PC-3 (cell line): ENCODE measurements around the gene ESYT2. TPM values are rescaled to one million over a fixed set of nuclear protein-coding genes. Genes with fewer than 3 reads are reported as not detected.

Source experiments
- ATAC-seq: fragments of 200-7000 bp; cut with Tn5 transposase; 2 replicates; pipeline ENCODE4 v1.9.1; 2020; ENCODE audit warnings: mild to moderate bottlenecking, moderate library complexity
- BruUV-seq: library from RNA; stranded (reverse); fragments of 400-500 nt; replicated peaks from 2 replicates; lab custom pipeline; 2021; lab: Mats Ljungman, UMichigan
- CTCF ChIA-PET: fragments of 300-600 bp; sonication (Branson Sonifier 250); formaldehyde crosslinking; loops from one replicate; lab custom pipeline; 2022; ENCODE audit warnings: antibody characterized with exemption; lab: Charles Lee
- POLR2A ChIA-PET: fragments of 300-600 bp; sonication (Branson Sonifier 250); formaldehyde crosslinking; loops from one replicate; lab custom pipeline; 2022; ENCODE audit warnings: antibody characterized with exemption; ENCODE audit not compliant: unreplicated experiment; lab: Charles Lee
- DNase-seq: peaks from one replicate; pipeline ENCODE4 v3.0.0-alpha.2; 2015
- H2AFZ ChIP-seq: fragments of 300-600 bp; sonication (generic); 2 replicates; pipeline ENCODE4 v1.6.0; 2016; ENCODE audit warnings: antibody characterized with exemption, low read length
- H3F3A ChIP-seq: fragments of 300-600 bp; sonication (generic); one replicate; pipeline ENCODE4 v1.6.0; 2017; ENCODE audit warnings: antibody characterized with exemption, low read length, control low read depth, mild to moderate bottlenecking; ENCODE audit not compliant: unreplicated experiment
- H3K27ac ChIP-seq: fragments of 300-600 bp; sonication (generic); 2 replicates; pipeline ENCODE4 v1.5.1; 2016; ENCODE audit warnings: mild to moderate bottlenecking, low read length
- H3K27me3 ChIP-seq: fragments of 300-600 bp; sonication (generic); 2 replicates; pipeline ENCODE4 v1.6.1; 2016; ENCODE audit warnings: low read length, mixed read lengths
- H3K36me3 ChIP-seq: fragments of 300-600 bp; sonication (generic); 2 replicates; pipeline ENCODE4 v1.6.1; 2016; ENCODE audit warnings: low read depth, mixed run types, low read length, mixed read lengths
- H3K4me1 ChIP-seq: fragments of 300-600 bp; sonication (generic); 2 replicates; pipeline ENCODE4 v1.5.1; 2016; ENCODE audit warnings: low read length; ENCODE audit not compliant: insufficient read depth
- H3K4me2 ChIP-seq: fragments of 300-600 bp; sonication (generic); 2 replicates; pipeline ENCODE4 v1.6.0; 2016; ENCODE audit warnings: low read length
- H3K4me3 ChIP-seq: fragments of 300-600 bp; sonication (generic); 2 replicates; pipeline ENCODE4 v1.5.1; 2016; ENCODE audit warnings: mild to moderate bottlenecking, low read length, mixed read lengths
- H3K79me2 ChIP-seq: fragments of 300-600 bp; sonication (generic); 2 replicates; pipeline ENCODE4 v1.6.1; 2017; ENCODE audit warnings: low read length, mixed read lengths
- H3K9ac ChIP-seq: fragments of 300-600 bp; sonication (generic); 2 replicates; pipeline ENCODE4 v1.6.0; 2016; ENCODE audit warnings: mild to moderate bottlenecking, low read length
- H3K9me2 ChIP-seq: fragments of 300-600 bp; sonication (generic); replicated peaks from 2 replicates; pipeline ENCODE4 v1.6.1; 2016; ENCODE audit warnings: mixed run types, low read length, mixed read lengths
- H3K9me3 ChIP-seq: fragments of 300-600 bp; sonication (generic); 2 replicates; pipeline ENCODE4 v1.6.1; 2016; ENCODE audit warnings: low read length, mixed read lengths
- H4K20me1 ChIP-seq: fragments of 300-600 bp; sonication (generic); 2 replicates; pipeline ENCODE4 v1.6.1; 2016; ENCODE audit warnings: low read length, mixed read lengths
- CTCF ChIP-seq: fragments of 300-600 bp; sonication (generic); conservative IDR thresholded peaks from 2 replicates; pipeline ENCODE4 v1.5.1; 2017; ENCODE audit warnings: antibody characterized with exemption, low read depth, mild to moderate bottlenecking, low read length
- EZH2 ChIP-seq: fragments of 300-600 bp; sonication (generic); IDR thresholded peaks from one replicate; pipeline ENCODE4 v1.6.1; 2017; ENCODE audit warnings: antibody characterized with exemption, mild to moderate bottlenecking, low read length; ENCODE audit not compliant: unreplicated experiment
- EZH2phosphoT487 ChIP-seq: fragments of 300-600 bp; sonication (generic); IDR thresholded peaks from 2 replicates; pipeline ENCODE4 v1.6.1; 2018; ENCODE audit warnings: mild to moderate bottlenecking, antibody characterized with exemption, low read length, borderline replicate concordance
- intact Hi-C: fragments of 100-400 bp; cut with micrococcal nuclease; formaldehyde crosslinking; loops from 2 replicates; pipeline ENCODE4 v1.9.0; 2023
- total RNA-seq: library from RNA; depleted of rRNA; stranded (reverse); fragments of >200 nt; gene quantifications from 2 replicates; pipeline ENCODE4 v1.2.3, GENCODE V29; 2014

The ESYT2 gene
- total RNA-seq, 1 experiment from 2014 or later: 76.1 TPM

GRCh38 chr7:158725506-158725800, 103.9 kb downstream of the ESYT2 start:
- CTCF ChIA-PET: no interaction called here
- Histone ChIP-seq H3K4me3 (no peak overlapping the region), H3K36me3 (no peaks in the 10 kb centered on the region; the same call in 1 of the 2 replicates), H3K9ac (no peak overlapping the region), H2AFZ (no peak overlapping the region), H3K27ac (no peak overlapping the region), H3F3A (no peaks in the 10 kb centered on the region), H3K9me3 (no peaks in the 10 kb centered on the region), H3K4me2 (no peak overlapping the region), H3K79me2 (no peaks in the 10 kb centered on the region), H3K4me1 (no peaks in the 10 kb centered on the region), H3K27me3 (no peaks in the 10 kb centered on the region), H4K20me1 (no peaks in the 10 kb centered on the region), H3K9me2 (no peaks in the 10 kb centered on the region)
- TSS peak; percentile 20 for BruUV-seq
- ATAC-seq (no peak), DNase-seq (no peak)
- no peak for TF ChIP-seq EZH2phosphoT487
- TF ChIP-seq CTCF: no peak
- TF ChIP-seq EZH2: no peak
- intact Hi-C loops: no loop called here
- POLR2A ChIA-PET: no interaction called here

- no peaks in the 10 kb centered on the region for H3K9me3 ChIP-seq
- no peaks in the 10 kb centered on the region for H3K9me2 ChIP-seq
- ATAC-seq (no peak), DNase-seq (no peak)
- intact Hi-C loops: no loop called here
- no peaks in the 10 kb centered on the region; the same call in 1 of the 2 replicates for H3K36me3 ChIP-seq
- no peak overlapping the region for H3K4me3 ChIP-seq
- no peak overlapping the region for H3K27ac ChIP-seq
- no peak overlapping the region for H2AFZ ChIP-seq
- H3F3A ChIP-seq: no peaks in the 10 kb centered on the region
- no peaks in the 10 kb centered on the region for H3K79me2 ChIP-seq
- H3K4me1 ChIP-seq: no peaks in the 10 kb centered on the region
- no peak for TF ChIP-seq EZH2phosphoT487
- no peak for TF ChIP-seq CTCF
- no peak for TF ChIP-seq EZH2
- no peaks in the 10 kb centered on the region for H3K27me3 ChIP-seq
- H3K4me2 ChIP-seq: no peak overlapping the region
- H4K20me1 ChIP-seq: no peaks in the 10 kb centered on the region
- ChIA-PET CTCF (no interaction called here), POLR2A (no interaction called here)
- H3K9ac ChIP-seq: no peak overlapping the region
- BruUV-seq: no TSS peak
These were observed 104.4 kb downstream of the ESYT2 start for GRCh38 chr7:158724658-158725505.

GRCh38 chr7:158723714-158724385, 105.5 kb downstream of the ESYT2 start:
- Histone ChIP-seq H3K9ac (no peak overlapping the region), H3K36me3 (no peaks in the 10 kb centered on the region), H2AFZ (no peak overlapping the region), H3K79me2 (no peaks in the 10 kb centered on the region), H3K9me3 (no peaks in the 10 kb centered on the region), H4K20me1 (no peaks in the 10 kb centered on the region), H3F3A (no peaks in the 10 kb centered on the region), H3K4me1 (no peaks in the 10 kb centered on the region), H3K27ac (no peak overlapping the region), H3K9me2 (no peaks in the 10 kb centered on the region), H3K4me3 (no peak overlapping the region), H3K4me2 (no peak overlapping the region), H3K27me3 (no peaks in the 10 kb centered on the region)
- intact Hi-C loops: no loop called here
- TF ChIP-seq EZH2phosphoT487 (no peak), CTCF (no peak), EZH2 (no peak)
- no TSS peak for BruUV-seq
- ATAC-seq (no peak), DNase-seq (no peak)
- POLR2A ChIA-PET: no interaction called here
- CTCF ChIA-PET: no interaction called here
